GM18870 (cell line): ENCODE results near the gene BOD1L2.

Experiments
- ATAC-seq: cut with Tn5 transposase; IDR thresholded peaks from one replicate; pipeline ENCODE4 v1.9.1; 2021; ENCODE audit warnings: moderate library complexity; ENCODE audit not compliant: unreplicated experiment

The BOD1L2 gene

DNA sequence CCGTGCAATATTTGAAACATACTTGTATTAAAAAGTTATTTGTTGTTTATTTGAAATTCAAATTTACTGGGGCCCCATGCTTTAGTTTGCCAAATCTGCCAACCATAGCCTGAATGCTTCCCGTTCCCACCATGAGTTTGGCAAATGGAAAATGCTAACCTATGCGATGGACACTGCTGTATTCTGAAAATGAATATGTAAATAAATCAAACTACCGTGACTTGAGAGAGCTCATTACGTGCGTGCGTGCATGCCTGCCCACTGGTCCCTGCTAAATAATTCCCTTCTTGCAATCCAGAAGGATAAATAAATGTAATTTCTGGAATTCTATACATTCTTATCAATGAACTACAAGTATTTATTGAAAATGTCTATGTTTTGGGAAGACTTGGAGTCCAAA is 3.2 kb downstream of the BOD1L2 start:
- ATAC-seq: no peak

DNA sequence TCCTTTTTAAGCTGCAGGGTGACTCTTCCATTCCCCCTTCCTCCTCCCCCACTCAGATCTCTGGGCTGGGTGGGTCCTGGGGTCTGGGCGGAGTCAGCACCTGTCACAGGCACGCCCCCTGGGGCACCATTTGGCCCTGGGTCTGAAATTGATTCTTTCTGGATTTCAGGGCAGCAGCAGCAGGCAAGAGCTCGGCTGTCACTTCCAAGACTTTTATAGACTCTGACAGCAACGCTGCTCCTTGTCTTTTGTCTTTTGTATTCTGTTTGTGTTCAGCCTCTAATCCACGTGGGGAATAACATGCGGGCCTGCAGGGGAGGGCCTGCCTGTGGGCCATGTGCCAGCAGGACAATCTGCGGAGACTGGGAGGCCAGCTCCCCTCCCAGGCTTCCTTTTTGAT is 3.9 kb downstream of the BOD1L2 start:
- no peak for ATAC-seq

GRCh38 chr18:57154191-57154830 is 7.4 kb downstream of the BOD1L2 start:
- ATAC-seq: no peak

DNA sequence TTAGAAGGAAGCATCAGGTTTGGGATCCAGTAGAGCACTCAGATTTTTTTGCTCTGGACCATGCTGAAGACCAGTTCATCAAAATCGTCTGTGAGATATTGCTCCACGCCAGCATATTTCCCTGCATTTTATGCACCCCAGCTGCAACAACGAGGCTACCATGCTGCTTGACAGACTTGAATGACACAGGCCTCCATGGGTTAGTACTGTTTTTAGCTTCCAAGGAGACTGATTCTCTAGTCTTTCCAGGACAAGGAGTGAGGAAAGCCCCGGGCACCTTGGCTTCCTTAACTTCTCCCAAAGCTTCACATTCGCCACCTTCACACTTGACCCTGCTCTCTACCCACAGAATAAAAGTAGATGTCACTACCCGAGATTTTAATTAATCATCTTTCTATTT is 17.5 kb downstream of the BOD1L2 start:
- no peak for ATAC-seq

DNA sequence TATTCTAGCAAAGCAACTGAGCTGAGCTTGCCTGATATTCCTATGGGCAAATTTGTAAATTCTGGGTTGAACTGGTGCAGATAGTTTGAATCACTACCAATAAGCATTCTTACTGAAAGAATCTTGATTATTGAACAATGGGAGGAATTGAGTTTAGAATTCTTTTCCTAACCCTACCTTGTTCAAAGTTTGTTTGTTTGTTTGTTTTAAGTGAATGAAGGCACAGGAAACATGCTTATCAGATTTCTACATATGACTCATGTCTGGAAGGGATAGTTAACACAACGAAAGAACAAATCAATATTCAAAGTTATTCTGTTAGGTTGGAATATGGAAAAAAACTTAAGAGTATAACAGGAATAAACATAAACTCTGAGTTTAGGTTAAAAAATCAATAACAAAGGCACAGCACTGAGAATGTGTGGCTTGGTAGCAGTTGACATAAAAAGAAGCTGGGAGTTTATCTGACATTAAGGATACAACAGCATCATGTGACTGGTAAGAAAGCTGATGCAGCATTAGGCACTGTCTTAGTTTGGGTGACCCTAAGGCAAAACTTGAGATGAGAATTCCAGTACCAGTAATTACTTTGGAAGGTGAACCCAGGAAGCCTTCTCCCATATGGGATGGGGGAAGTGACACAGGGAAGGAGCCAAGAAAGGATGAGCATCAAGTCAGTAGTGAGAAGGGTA is 20.9 kb downstream of the BOD1L2 start:
- ATAC-seq: no peak

DNA sequence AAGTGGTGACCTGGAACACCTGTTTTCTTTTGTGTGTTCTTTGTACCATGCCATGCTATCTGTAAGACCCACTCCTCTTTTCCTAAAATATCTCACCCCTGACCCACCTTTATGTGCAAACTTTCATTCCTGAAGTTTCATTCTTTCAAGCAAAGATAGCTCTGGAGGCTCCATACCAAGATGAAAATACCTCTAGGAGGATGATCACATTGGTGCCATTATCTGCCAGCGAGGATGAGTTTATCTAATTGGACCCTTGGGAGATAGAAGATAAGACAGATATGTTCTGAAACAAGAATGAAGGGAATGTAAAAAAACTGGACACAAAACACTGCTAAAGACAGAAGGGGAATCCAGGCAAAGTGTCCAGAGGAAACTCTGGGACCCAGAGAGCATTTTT is 24.1 kb downstream of the BOD1L2 start:
- no peak for ATAC-seq

DNA sequence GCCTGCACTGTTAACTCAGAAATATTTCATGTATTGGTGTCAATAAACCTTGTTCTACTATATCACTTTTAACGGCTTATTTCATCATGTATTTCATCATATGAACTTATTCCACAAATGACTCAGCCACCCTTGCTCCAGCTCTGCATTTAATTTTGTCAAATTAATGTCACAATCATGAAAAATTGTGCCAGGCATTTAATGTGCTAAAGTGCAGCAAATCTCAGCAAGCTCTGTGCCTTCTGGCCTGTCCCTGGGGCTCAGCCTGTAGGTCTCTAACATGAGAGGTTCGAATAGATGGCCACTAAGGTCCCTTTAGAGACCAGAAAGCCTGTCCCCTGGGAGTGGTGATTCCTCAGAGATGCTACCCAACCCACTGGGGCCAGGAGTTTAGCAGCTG is 28.6 kb downstream of the BOD1L2 start:
- no peak for ATAC-seq

GRCh38 chr18:57185434-57185833 is 38.5 kb downstream of the BOD1L2 start:
- no peak for ATAC-seq

DNA sequence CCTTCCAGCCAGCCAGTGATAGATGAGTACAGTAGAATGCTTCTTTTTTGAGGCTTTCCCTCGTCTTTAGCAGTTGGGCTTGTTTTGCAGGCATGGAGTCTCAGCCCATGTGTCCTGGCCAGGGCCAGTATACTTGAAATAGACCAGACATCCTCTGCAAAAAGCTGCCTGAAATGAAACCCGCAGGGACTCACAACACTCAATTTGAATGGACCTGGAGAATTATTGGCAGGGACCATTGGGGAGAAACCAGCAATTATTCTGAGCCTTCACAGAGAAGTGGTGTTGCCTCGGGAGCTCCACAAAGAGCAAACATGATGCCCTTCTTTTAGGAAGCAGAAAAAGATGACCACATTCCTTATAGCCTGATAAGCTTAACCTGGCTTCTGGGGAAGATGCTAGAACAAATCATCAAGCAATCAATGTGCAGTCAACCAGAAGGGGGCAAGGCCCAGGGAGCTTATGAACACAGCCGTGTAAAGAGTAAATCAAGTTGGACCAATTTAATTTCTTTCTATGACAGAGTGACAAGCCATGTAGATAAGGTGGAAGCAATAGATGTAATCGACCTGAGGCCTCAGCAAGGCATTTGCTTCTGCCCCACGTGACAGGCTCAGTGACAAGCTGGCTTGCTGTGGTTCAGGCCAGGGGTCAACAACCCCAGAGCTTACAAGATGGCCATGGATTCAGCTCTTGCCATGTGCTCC is 42.1 kb downstream of the BOD1L2 start:
- no peak for ATAC-seq

GRCh38 chr18:57190026-57190425 is 43.1 kb downstream of the BOD1L2 start:
- no peak for ATAC-seq

DNA sequence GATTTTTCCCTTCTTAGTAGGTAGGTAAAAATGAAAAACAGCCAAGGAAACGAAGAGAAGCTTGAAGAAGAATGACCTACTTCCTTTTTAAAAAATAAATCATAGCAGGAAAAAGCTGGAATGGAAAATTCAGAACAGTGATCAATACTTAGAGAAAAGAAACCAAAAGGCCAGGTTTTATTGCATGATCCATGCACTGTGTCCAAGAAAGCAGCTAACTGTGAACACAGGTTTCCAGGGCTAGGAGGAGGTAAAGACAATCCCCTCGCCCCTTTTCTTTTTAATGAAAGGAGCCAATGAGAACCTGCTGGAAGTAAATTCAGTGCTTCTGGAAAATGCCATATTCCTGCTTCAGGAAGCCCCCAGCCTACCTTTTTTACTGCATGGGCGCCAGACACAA is 47.2 kb downstream of the BOD1L2 start:
- ATAC-seq: no peak

DNA sequence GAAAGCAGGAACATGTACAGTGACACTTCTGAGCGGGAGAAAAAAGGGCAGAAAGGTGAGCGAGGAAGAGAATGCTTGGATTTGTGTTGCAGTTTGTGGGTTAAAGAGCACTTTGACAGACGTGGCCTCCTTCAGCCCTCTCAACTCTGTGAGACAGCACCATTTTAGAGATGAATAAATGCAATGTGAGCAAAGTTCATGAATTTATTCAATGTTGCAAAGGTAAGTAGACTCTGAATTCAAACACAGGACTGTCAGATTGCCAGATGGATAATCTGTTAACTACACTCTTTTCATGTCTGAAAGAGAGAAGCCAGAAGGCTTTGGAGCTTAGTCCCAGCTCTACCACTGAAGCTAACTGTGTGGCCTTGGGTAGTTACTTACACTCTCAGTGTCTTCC is 47.7 kb downstream of the BOD1L2 start:
- ATAC-seq: no peak

- ATAC-seq: no peak
Measured at GRCh38 chr18:57195341-57195740, 48.5 kb downstream of the BOD1L2 start.

GRCh38 chr18:57197261-57197660 is 50.4 kb downstream of the BOD1L2 start:
- no peak for ATAC-seq

- no peak for ATAC-seq
Measured at GRCh38 chr18:57198073-57198472, 51.2 kb downstream of the BOD1L2 start.
